MM.1S (cell line): ENCODE results near the gene LONRF2.

Experiments used
- EZH2phosphoT487 ChIP-seq: fragments of 300-600 bp; sonication (generic); IDR thresholded peaks from 2 replicates; pipeline ENCODE4 v1.6.1; 2018; ENCODE audit warnings: antibody characterized with exemption, low read length
- TF ChIP-seq, protein P1 (sequence below): fragments of 300-600 bp; sonication (generic); IDR thresholded peaks from 2 replicates; pipeline ENCODE4 v1.5.1; 2016; ENCODE audit warnings: antibody characterized with exemption, low read length, mixed read lengths

DNA sequence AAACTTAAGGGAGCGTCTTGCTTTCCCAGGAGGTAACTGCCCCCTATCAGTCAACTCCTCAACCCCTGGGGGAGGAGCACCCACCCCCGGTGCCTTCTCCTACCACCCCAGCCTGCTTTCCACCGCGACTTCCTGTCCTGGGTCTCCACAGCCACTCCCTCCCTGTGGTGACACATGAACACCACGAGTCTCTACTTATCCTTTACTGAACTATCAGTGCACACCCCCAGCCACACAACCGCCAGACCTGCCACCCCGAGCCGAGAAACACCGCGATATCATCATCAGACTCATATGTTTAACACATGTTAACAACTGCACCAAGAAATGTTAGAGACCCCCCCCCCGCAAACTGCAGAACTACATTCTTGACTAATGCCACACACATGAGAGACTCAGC, 43.3 kb downstream of the LONRF2 start:
- TF ChIP-seq, protein P1, sequence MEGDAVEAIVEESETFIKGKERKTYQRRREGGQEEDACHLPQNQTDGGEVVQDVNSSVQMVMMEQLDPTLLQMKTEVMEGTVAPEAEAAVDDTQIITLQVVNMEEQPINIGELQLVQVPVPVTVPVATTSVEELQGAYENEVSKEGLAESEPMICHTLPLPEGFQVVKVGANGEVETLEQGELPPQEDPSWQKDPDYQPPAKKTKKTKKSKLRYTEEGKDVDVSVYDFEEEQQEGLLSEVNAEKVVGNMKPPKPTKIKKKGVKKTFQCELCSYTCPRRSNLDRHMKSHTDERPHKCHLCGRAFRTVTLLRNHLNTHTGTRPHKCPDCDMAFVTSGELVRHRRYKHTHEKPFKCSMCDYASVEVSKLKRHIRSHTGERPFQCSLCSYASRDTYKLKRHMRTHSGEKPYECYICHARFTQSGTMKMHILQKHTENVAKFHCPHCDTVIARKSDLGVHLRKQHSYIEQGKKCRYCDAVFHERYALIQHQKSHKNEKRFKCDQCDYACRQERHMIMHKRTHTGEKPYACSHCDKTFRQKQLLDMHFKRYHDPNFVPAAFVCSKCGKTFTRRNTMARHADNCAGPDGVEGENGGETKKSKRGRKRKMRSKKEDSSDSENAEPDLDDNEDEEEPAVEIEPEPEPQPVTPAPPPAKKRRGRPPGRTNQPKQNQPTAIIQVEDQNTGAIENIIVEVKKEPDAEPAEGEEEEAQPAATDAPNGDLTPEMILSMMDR: no peak
- TF ChIP-seq EZH2phosphoT487: no peak
